Liver (tissue), 9 donors: ENCODE measurements around the gene ZNF335. TPM values are rescaled to one million over a fixed set of nuclear protein-coding genes. Genes with fewer than 3 reads are reported as not detected.
A peak's percentile ranks its signal among the peaks of the same experiment; 100 is the strongest.

ENCODE experiments used
- DNase-seq: peaks from one replicate; pipeline ENCODE4 v3.0.0-alpha.2; 2017; ENCODE audit warnings: low spot score
- H3K27ac ChIP-seq, 2 donors: one replicate each; pipeline ENCODE4 v1.7.0; 2013; ENCODE audit warnings: inconsistent platforms in 2 of 2, low read length in 2 of 2, control low read depth in 1 of 2, low read depth in 1 of 2, mild to moderate bottlenecking in 1 of 2
- H3K27me3 ChIP-seq, 4 donors: one replicate each; pipeline versions ENCODE4 v1.6.1 to v1.7.0; 2013; ENCODE audit warnings: low read length in 3 of 4, inconsistent platforms in 1 of 4, mild to moderate bottlenecking in 1 of 4, moderate library complexity in 1 of 4; ENCODE audit not compliant: control insufficient read depth in 4 of 4, insufficient read depth in 4 of 4
- H3K36me3 ChIP-seq, 4 donors: one replicate each; pipeline versions ENCODE4 v1.6.1 to v1.7.0; 2013; ENCODE audit warnings: low read length in 3 of 4, mild to moderate bottlenecking in 3 of 4, low read depth in 1 of 4, moderate library complexity in 1 of 4; ENCODE audit not compliant: control insufficient read depth in 4 of 4, insufficient read depth in 3 of 4
- H3K4me1 ChIP-seq, 4 donors: one replicate each; pipeline versions ENCODE4 v1.6.1 to v1.7.0; 2013; ENCODE audit warnings: low read length in 3 of 4, mild to moderate bottlenecking in 3 of 4, moderate library complexity in 1 of 4; ENCODE audit not compliant: control insufficient read depth in 4 of 4, insufficient read depth in 4 of 4
- H3K4me3 ChIP-seq, 3 donors: one replicate each; pipeline versions ENCODE4 v1.6.1 to v1.7.0; 2013; ENCODE audit warnings: low read length in 3 of 3, control low read depth in 1 of 3, low read depth in 1 of 3, mild to moderate bottlenecking in 1 of 3
- H3K9ac ChIP-seq, 2 donors: one replicate each; pipeline ENCODE4 v1.7.0; 2013; ENCODE audit warnings: low read length in 2 of 2, mild to moderate bottlenecking in 2 of 2, moderate library complexity in 2 of 2, control low read depth in 1 of 2, low read depth in 1 of 2
- H3K9me3 ChIP-seq, 4 donors: one replicate each; pipeline versions ENCODE4 v1.6.1 to v1.7.0; 2013; ENCODE audit warnings: low read length in 3 of 4; ENCODE audit not compliant: control insufficient read depth in 4 of 4
- EGR1 ChIP-seq, 2 donors: IDR thresholded peaks; 2 replicates each; pipeline ENCODE4 v1.6.1; 2016 to 2018; ENCODE audit warnings: antibody characterized with exemption in 2 of 2, low read depth in 2 of 2
- FOXA1 ChIP-seq: IDR thresholded peaks from 2 replicates; pipeline ENCODE4 v1.6.1; 2016; ENCODE audit warnings: antibody characterized with exemption
- HNF4A ChIP-seq, 2 donors: conservative IDR thresholded peaks; 2 replicates each; pipeline ENCODE4 v1.6.1; 2016; ENCODE audit warnings: antibody characterized with exemption in 2 of 2, mild to moderate bottlenecking in 2 of 2
- MAX ChIP-seq: IDR thresholded peaks from 2 replicates; pipeline ENCODE4 v1.6.1; 2016; ENCODE audit warnings: antibody characterized with exemption
- NR2F2 ChIP-seq: IDR thresholded peaks from 2 replicates; pipeline ENCODE4 v1.6.1; 2016; ENCODE audit warnings: antibody characterized with exemption
- RAD21 ChIP-seq, 2 donors: IDR thresholded peaks; 2 replicates each; pipeline ENCODE4 v1.6.1; 2016; ENCODE audit warnings: antibody characterized with exemption in 2 of 2, mild to moderate bottlenecking in 2 of 2
- REST ChIP-seq: IDR thresholded peaks from 2 replicates; pipeline ENCODE4 v1.6.1; 2016; ENCODE audit warnings: antibody characterized with exemption, mild to moderate bottlenecking
- RXRA ChIP-seq, 2 donors: IDR thresholded peaks; 2 replicates each; pipeline ENCODE4 v1.6.1; 2017 to 2018; ENCODE audit warnings: antibody characterized with exemption in 2 of 2, mild to moderate bottlenecking in 1 of 2
- SP1 ChIP-seq: IDR thresholded peaks from 2 replicates; pipeline ENCODE4 v1.6.1; 2018; ENCODE audit warnings: antibody characterized with exemption, mild to moderate bottlenecking
- TAF1 ChIP-seq: conservative IDR thresholded peaks from 2 replicates; pipeline ENCODE4 v1.6.1; 2016; ENCODE audit warnings: antibody characterized with exemption, mild to moderate bottlenecking
- YY1 ChIP-seq: IDR thresholded peaks from 2 replicates; pipeline ENCODE4 v1.6.1; 2016; ENCODE audit warnings: antibody characterized with exemption, mild to moderate bottlenecking
- ZBTB33 ChIP-seq: IDR thresholded peaks from 2 replicates; pipeline ENCODE4 v1.6.1; 2016; ENCODE audit warnings: antibody characterized with exemption
- WGBS: extraction: QIAGEN DNeasy Blood & Tissue Kit; methylation state at CpG from one replicate; pipeline ENCODE4 v1.1.7; 2013; 5-methylcytosine and 5-hydroxymethylcytosine counted together
- polyA plus RNA-seq, 2 donors: library from polyadenylated mRNA; stranded (reverse) in 1 of 2; unstranded in 1 of 2; fragments of 200-250 nt in 1 of 2; fragments of >200 nt in 1 of 2; fragmentation: Nextera tagmentation in 1 of 2; extraction: Ambion mirVana in 1 of 2; gene quantifications; one replicate each; pipeline versions ENCODE4 v1.2.1 to v1.2.3, GENCODE V29; 2013 to 2015
- total RNA-seq, 2 donors: library from RNA; depleted of rRNA; stranded (reverse); fragments of >200 nt; gene quantifications; one replicate each; pipeline ENCODE4 v1.2.3, GENCODE V29; 2014
- TF ChIP-seq, protein P1 (sequence below): IDR thresholded peaks from 2 replicates; pipeline ENCODE4 v1.6.1; 2016; ENCODE audit warnings: antibody characterized with exemption
- donor health status: healthy.
- donor health status: healthy.
- donor health status: healthy.
- donor health status: healthy.
- donor health status: healthy.

Gene ZNF335
- total and polyA plus RNA-seq, 4 donors, result 3.0 to 14.6 (median 6.6) TPM

DNA sequence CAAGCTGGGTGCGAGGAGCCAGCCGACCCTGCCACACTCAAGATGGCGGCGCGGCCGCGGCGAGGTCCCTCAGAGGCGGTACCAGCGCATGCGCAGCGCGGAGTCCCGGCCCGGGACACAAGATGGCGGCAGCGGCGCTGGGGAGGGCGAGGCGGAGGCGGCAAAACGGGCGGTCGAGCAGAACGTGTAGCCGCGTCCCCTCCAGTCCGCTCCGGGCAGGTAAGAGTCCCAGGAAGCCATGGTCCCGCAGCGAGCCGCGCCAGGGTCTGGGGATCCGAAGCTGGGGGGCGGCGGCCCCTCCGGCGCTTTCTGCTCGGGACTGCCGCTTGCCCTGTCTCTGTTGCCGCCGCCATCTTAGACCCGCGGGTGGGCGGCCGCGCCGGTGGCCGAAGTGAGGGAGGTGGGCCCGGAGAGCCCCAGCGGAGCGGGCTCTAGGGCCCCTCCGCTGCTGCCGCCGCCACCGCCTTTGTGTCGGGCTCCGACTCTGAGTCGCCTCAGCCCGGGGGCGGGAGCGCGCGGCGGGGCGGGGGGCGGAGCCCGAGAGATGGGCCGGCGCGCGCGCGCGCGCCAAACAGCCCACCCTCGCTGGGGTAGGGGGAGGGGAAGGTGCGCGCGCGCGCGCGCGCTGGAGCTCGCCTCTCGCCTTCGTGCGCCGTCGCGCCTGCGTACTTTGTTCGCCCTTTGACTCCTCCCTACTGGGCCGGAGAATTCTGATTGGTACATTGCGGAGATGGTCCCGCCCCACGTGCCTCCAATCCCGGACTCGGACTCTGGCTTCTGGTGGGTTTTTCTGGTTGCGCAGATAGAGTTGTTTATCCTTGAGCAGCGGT, 37.2 kb downstream of the ZNF335 start, which contains the start of gene PCIF1:
Gene PCIF1 (plus strand): TSS at position 98 of the 830 bp plus-strand sequence. CDS start 4,317 bp downstream, outside the sequence.
- WGBS, result under 1% methylated on average over 102 of the region's 102 CpGs
- Histone ChIP-seq H3K4me1 (peaks cover 7 to 27% (median 18%) of the 10 kb centered on the region in 4 donors), H3K27ac (peak within 1 kb of the TSS; percentile 93 to 98), H3K4me3 (peak within 1 kb of the TSS; percentile 71 to 86 (median 80)), H3K36me3 (peaks cover 2 to 26% (median 24%) of the 10 kb centered on the region in 4 donors), H3K9ac (peak within 1 kb of the TSS; percentile 95 to 97), H3K9me3 (no peaks in the 10 kb centered on the region), H3K27me3 (no peaks in the 10 kb centered on the region)
- TF ChIP-seq RXRA (IDR thresholded peaks at IDR 0.05) (no peak), REST (peak; percentile 56), HNF4A (conservative IDR thresholded peaks at IDR 0.05) (peak; percentile 37 to 58), SP1 (peak; percentile 59), EGR1 (IDR thresholded peaks at IDR 0.05; ENCODE audit: low read depth in 2 of 2) (no peak), RAD21 (IDR thresholded peaks at IDR 0.05) (peak; percentile 10 to 34), NR2F2 (peak; percentile 28), TAF1 (peak; percentile 57), YY1 (peak; percentile 100)
- DNase-seq, result peak; percentile 98

DNA sequence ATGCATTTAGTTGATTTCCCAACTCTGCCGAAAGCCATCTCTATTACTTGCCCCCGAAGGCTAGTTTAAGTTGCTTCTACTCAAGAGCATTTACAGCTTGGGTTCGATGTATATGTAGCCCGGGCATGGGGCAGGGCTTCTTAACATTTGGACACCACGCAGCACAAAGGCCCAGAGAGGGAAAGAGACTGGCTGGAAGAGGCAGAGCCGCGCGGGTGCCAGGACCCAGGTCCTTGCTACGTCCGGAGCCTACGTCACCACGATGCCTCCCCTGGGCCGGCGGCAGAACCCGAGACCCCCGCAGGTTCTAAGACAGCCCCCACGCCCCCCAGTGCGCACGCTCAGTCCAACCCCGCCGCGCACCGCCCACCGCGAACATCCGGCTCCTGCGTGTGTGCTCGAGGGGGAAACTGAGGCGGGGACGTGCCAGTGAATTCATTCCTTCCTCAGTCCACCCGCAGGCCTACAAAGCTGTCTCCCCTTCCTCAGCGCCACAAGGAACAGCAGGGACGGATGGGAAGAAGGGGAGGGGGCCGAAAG, 37.9 kb downstream of the ZNF335 start:
- peaks cover 2 to 19% (median 17%) of the 10 kb centered on the region in 4 donors for H3K36me3 ChIP-seq
- peak overlapping the region; percentile 5 to 69 for H3K9ac ChIP-seq
- peak overlapping the region; percentile 93 to 98 for H3K27ac ChIP-seq
- H3K4me1 ChIP-seq, result peaks cover 7 to 27% (median 18%) of the 10 kb centered on the region in 4 donors
- H3K4me3 ChIP-seq, result peak overlapping the region; percentile 58 to 71 (median 65)
- no peak for DNase-seq
- H3K27me3 ChIP-seq, result no peaks in the 10 kb centered on the region
- no peak for TF ChIP-seq NR2F2
- no peak for TF ChIP-seq EGR1 (IDR thresholded peaks at IDR 0.05; ENCODE audit: low read depth in 2 of 2)
- no peak for TF ChIP-seq ZBTB33
- TF ChIP-seq, protein P1, sequence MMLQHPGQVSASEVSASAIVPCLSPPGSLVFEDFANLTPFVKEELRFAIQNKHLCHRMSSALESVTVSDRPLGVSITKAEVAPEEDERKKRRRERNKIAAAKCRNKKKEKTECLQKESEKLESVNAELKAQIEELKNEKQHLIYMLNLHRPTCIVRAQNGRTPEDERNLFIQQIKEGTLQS, result no peak
- no peak for TF ChIP-seq FOXA1
- TF ChIP-seq RAD21 (IDR thresholded peaks at IDR 0.05), result no peak
- TF ChIP-seq TAF1, result no peak
- no peak for TF ChIP-seq MAX
- TF ChIP-seq RXRA (IDR thresholded peaks at IDR 0.05), result no peak
- H3K9me3 ChIP-seq, result no peaks in the 10 kb centered on the region
- WGBS, result under 1% methylated on average over 34 of the region's 34 CpGs
